Measurements from ENCODE around the gene EVI5. TPM values are rescaled to one million over a fixed set of nuclear protein-coding genes. Genes with fewer than 3 reads are reported as not detected.
"Not testable (repeated sequence)": the region's sequence is repeated elsewhere in the genome, so short reads cannot be mapped to it uniquely, and the experiment has no call there.

EVI5 gene
- total RNA-seq, 1 experiment from 2014 or later, result 4.4 TPM

- Histone ChIP-seq H3K4me3 (ENCODE audit: insufficient read depth, low read depth, low read length) (no peak overlapping the region), H3K36me3 (replicated peaks; ENCODE audit: control insufficient read depth, insufficient read depth, low read length) (no peaks in the 10 kb centered on the region)
Measured at GRCh38 chr1:92707709-92708108, 77.2 kb downstream of the EVI5 start.

GRCh38 chr1:92707292-92707691, 77.6 kb downstream of the EVI5 start:
- H3K4me3 ChIP-seq (ENCODE audit: insufficient read depth, low read depth, low read length), result no peak overlapping the region
- no peaks in the 10 kb centered on the region for H3K27me3 ChIP-seq (ENCODE audit: control insufficient read depth, insufficient read depth, low read length)
- DNase-seq, result no peak
- H3K36me3 ChIP-seq (replicated peaks; ENCODE audit: control insufficient read depth, insufficient read depth, low read length), result no peaks in the 10 kb centered on the region

More at GRCh38 chr1:92707709-92708108, 77.2 kb downstream of the EVI5 start:
- no peak for DNase-seq
- H3K27me3 ChIP-seq (ENCODE audit: control insufficient read depth, insufficient read depth, low read length), result no peaks in the 10 kb centered on the region

GRCh38 chr1:92705446-92705845, 79.5 kb downstream of the EVI5 start:
- Histone ChIP-seq H3K27me3 (ENCODE audit: control insufficient read depth, insufficient read depth, low read length) (no peaks in the 10 kb centered on the region), H3K4me3 (ENCODE audit: insufficient read depth, low read depth, low read length) (no peak overlapping the region), H3K36me3 (replicated peaks; ENCODE audit: control insufficient read depth, insufficient read depth, low read length) (no peaks in the 10 kb centered on the region)
- peak; percentile 13 for DNase-seq

- DNase-seq, result no peak
- Histone ChIP-seq H3K27me3 (ENCODE audit: control insufficient read depth, insufficient read depth, low read length) (no peaks in the 10 kb centered on the region), H3K36me3 (replicated peaks; ENCODE audit: control insufficient read depth, insufficient read depth, low read length) (no peaks in the 10 kb centered on the region), H3K4me3 (ENCODE audit: insufficient read depth, low read depth, low read length) (no peak overlapping the region)
Measured at GRCh38 chr1:92701147-92701546, 83.8 kb downstream of the EVI5 start.

GRCh38 chr1:92698932-92699331, 86.0 kb downstream of the EVI5 start:
- Histone ChIP-seq H3K4me3 (ENCODE audit: insufficient read depth, low read depth, low read length) (no peak overlapping the region), H3K36me3 (replicated peaks; ENCODE audit: control insufficient read depth, insufficient read depth, low read length) (no peaks in the 10 kb centered on the region), H3K27me3 (ENCODE audit: control insufficient read depth, insufficient read depth, low read length) (no peaks in the 10 kb centered on the region)
- no peak for DNase-seq

GRCh38 chr1:92695104-92695503, 89.8 kb downstream of the EVI5 start:
- Histone ChIP-seq H3K4me3 (ENCODE audit: insufficient read depth, low read depth, low read length) (no peak overlapping the region), H3K27me3 (ENCODE audit: control insufficient read depth, insufficient read depth, low read length) (no peaks in the 10 kb centered on the region), H3K36me3 (replicated peaks; ENCODE audit: control insufficient read depth, insufficient read depth, low read length) (no peaks in the 10 kb centered on the region)
- no peak for DNase-seq

- H3K4me3 ChIP-seq (ENCODE audit: insufficient read depth, low read depth, low read length), result no peak overlapping the region
- DNase-seq, result no peak
- H3K36me3 ChIP-seq (replicated peaks; ENCODE audit: control insufficient read depth, insufficient read depth, low read length), result no peaks in the 10 kb centered on the region
- H3K27me3 ChIP-seq (ENCODE audit: control insufficient read depth, insufficient read depth, low read length), result no peaks in the 10 kb centered on the region
Measured at GRCh38 chr1:92691925-92692324, 93.0 kb downstream of the EVI5 start.

- no peak for DNase-seq
- Histone ChIP-seq H3K27me3 (ENCODE audit: control insufficient read depth, insufficient read depth, low read length) (no peaks in the 10 kb centered on the region), H3K4me3 (ENCODE audit: insufficient read depth, low read depth, low read length) (no peak overlapping the region), H3K36me3 (replicated peaks; ENCODE audit: control insufficient read depth, insufficient read depth, low read length) (no peaks in the 10 kb centered on the region)
Measured at GRCh38 chr1:92690212-92690906, 94.5 kb downstream of the EVI5 start.

- no peak for DNase-seq
- Histone ChIP-seq H3K4me3 (ENCODE audit: insufficient read depth, low read depth, low read length) (no peak overlapping the region), H3K27me3 (ENCODE audit: control insufficient read depth, insufficient read depth, low read length) (no peaks in the 10 kb centered on the region), H3K36me3 (replicated peaks; ENCODE audit: control insufficient read depth, insufficient read depth, low read length) (no peaks in the 10 kb centered on the region; the same call in 1 of the 2 replicates)
Measured at GRCh38 chr1:92679980-92680379, 104.9 kb downstream of the EVI5 start.

GRCh38 chr1:92663775-92664174, 121.1 kb downstream of the EVI5 start:
- no peak overlapping the region for H3K4me3 ChIP-seq (ENCODE audit: insufficient read depth, low read depth, low read length)
- H3K36me3 ChIP-seq (replicated peaks; ENCODE audit: control insufficient read depth, insufficient read depth, low read length), result no peaks in the 10 kb centered on the region
- no peaks in the 10 kb centered on the region for H3K27me3 ChIP-seq (ENCODE audit: control insufficient read depth, insufficient read depth, low read length)
- no peak for DNase-seq

- Histone ChIP-seq H3K36me3 (replicated peaks; ENCODE audit: control insufficient read depth, insufficient read depth, low read length) (no peaks in the 10 kb centered on the region), H3K27me3 (ENCODE audit: control insufficient read depth, insufficient read depth, low read length) (no peaks in the 10 kb centered on the region), H3K4me3 (ENCODE audit: insufficient read depth, low read depth, low read length) (no peak overlapping the region)
- DNase-seq, result no peak
Measured at GRCh38 chr1:92662048-92662447, 122.9 kb downstream of the EVI5 start.

GRCh38 chr1:92657701-92658100, 127.2 kb downstream of the EVI5 start:
- no peak for DNase-seq
- Histone ChIP-seq H3K36me3 (replicated peaks; ENCODE audit: control insufficient read depth, insufficient read depth, low read length) (no peaks in the 10 kb centered on the region), H3K4me3 (ENCODE audit: insufficient read depth, low read depth, low read length) (no peak overlapping the region), H3K27me3 (ENCODE audit: control insufficient read depth, insufficient read depth, low read length) (no peaks in the 10 kb centered on the region)

GRCh38 chr1:92655197-92655801, 129.6 kb downstream of the EVI5 start:
- H3K4me3 ChIP-seq (ENCODE audit: insufficient read depth, low read depth, low read length), result no peak overlapping the region
- H3K36me3 ChIP-seq (replicated peaks; ENCODE audit: control insufficient read depth, insufficient read depth, low read length), result no peaks in the 10 kb centered on the region
- H3K27me3 ChIP-seq (ENCODE audit: control insufficient read depth, insufficient read depth, low read length), result no peaks in the 10 kb centered on the region
- no peak for DNase-seq

- no peaks in the 10 kb centered on the region for H3K27me3 ChIP-seq (ENCODE audit: control insufficient read depth, insufficient read depth, low read length)
- no peak for DNase-seq
- H3K36me3 ChIP-seq (replicated peaks; ENCODE audit: control insufficient read depth, insufficient read depth, low read length), result no peaks in the 10 kb centered on the region
- H3K4me3 ChIP-seq (ENCODE audit: insufficient read depth, low read depth, low read length), result no peak overlapping the region
Measured at GRCh38 chr1:92653605-92654381, 131.1 kb downstream of the EVI5 start.

GRCh38 chr1:92640686-92641085, 144.2 kb downstream of the EVI5 start:
- H3K36me3 ChIP-seq (replicated peaks; ENCODE audit: control insufficient read depth, insufficient read depth, low read length); H3K27me3 ChIP-seq (ENCODE audit: control insufficient read depth, insufficient read depth, low read length); H3K4me3 ChIP-seq (ENCODE audit: insufficient read depth, low read depth, low read length); DNase-seq: not testable (repeated sequence)

Measured in H7 (cell line).